ENCODE results near the gene TPD52L2. TPM values are rescaled to one million over a fixed set of nuclear protein-coding genes. Genes with fewer than 3 reads are reported as not detected.

Gene TPD52L2
- total RNA-seq, 1 experiment from 2014 or later: 147 TPM

DNA sequence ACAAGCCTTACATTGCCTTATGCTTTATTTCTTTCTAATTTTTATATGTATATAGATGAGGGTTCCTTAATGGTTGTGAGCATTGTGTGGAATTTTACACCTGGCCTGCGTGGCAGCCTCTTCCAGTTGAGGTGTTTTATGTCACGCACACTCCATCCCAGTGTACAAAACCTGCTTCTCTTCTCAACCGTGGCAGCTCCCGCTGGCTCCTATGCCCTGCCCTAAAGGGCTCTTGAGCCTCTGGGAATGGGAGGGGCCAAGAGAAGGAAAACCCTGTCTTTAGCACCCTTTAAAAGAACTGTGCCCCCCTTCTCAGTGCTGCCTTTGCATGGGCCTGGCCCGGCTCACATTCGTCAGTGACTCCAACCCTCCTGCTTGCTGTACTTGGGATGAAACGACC lies 25.5 kb downstream of the TPD52L2 start:
- Histone ChIP-seq H3K27ac (ENCODE audit: low read length) (no peak overlapping the region), H3K36me3 (ENCODE audit: low read depth, low read length) (peaks cover 56% of the 10 kb centered on the region), H3K4me2 (ENCODE audit: low read length) (no peak overlapping the region), H3K27me3 (ENCODE audit: low read length) (no peaks in the 10 kb centered on the region), H3F3A (ENCODE audit: low read length, unreplicated experiment) (peaks cover 11% of the 10 kb centered on the region), H4K20me1 (ENCODE audit: low read length) (peaks cover 10% of the 10 kb centered on the region; the same call in 1 of the 2 replicates), H3K9ac (ENCODE audit: low read length) (no peak overlapping the region), H3K79me2 (ENCODE audit: low read length) (peaks cover 27% of the 10 kb centered on the region), H3K4me1 (ENCODE audit: insufficient read depth, low read length) (peaks cover 22% of the 10 kb centered on the region), H3K9me2 (replicated peaks; ENCODE audit: low read length) (no peaks in the 10 kb centered on the region), H3K9me3 (ENCODE audit: low read length) (no peaks in the 10 kb centered on the region), H3K4me3 (ENCODE audit: low read length) (no peak overlapping the region), H2AFZ (ENCODE audit: low read length) (no peak overlapping the region)
- POLR2A ChIA-PET (ENCODE audit: unreplicated experiment): no interaction called here
- TF ChIP-seq EZH2 (IDR thresholded peaks at IDR 0.05; ENCODE audit: low read length, unreplicated experiment): no peak
- intact Hi-C loops (cut with micrococcal nuclease): no loop called here
- no peak for DNase-seq
- ATAC-seq: no peak
- CTCF ChIA-PET: no interaction called here
- BruUV-seq (replicated peaks): TSS peak; percentile 32

DNA sequence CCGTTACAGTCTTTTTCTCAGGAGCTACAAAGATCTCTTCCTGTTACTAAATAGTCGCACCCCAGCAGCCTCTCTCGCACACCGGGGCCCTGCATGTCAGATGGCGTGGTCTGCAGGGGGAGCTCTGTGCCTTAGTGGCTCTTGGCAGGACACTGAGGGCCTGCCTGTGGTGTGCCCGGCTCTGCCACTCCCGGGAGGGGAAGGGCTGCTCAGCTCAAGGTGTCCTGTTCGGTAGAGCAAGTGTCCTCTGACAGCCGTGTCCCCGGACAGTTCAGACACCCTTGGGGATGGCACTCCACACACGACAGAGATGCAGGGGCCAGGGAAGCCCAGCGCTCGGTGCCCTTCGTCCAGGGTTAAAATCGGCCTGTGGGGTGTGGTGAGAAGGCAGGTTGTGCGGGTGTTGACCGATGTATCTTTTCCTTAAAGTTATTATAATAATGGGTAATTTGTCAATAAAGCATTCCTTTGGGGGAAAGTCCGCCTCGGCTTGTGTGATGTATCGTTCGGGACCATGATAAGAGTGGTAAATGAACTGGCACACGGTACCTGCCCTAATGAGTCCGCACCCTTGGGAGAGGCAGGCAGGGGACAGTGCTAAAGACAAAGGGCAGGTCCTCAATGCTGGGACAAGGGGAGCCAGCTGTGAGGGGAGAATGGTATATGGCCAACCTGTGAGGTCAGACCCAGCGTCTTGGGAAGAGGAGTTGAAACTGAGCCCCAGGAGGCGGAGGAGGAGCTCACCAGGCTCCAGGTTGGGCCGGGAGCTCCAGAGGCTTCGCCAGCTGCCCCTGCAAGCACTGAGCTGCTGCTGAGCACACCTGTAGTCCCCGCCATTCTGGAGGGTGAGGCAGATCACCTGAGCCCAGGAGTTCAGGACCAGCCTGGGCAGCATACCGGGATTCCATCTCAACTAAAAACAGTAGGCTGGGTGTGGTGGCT lies 26.3 kb downstream of the TPD52L2 start:
- no peak overlapping the region for H3K4me2 ChIP-seq (ENCODE audit: low read length)
- no peak overlapping the region for H2AFZ ChIP-seq (ENCODE audit: low read length)
- H3K27me3 ChIP-seq (ENCODE audit: low read length): no peaks in the 10 kb centered on the region
- H3K36me3 ChIP-seq (ENCODE audit: low read depth, low read length): peaks cover 51% of the 10 kb centered on the region
- H3K9me3 ChIP-seq (ENCODE audit: low read length): no peaks in the 10 kb centered on the region
- ChIA-PET CTCF (interaction anchor here (0.6 kb wide), 1 partner anchor 57 kb away, joined by 5 read pairs; no protein-coding TSS in a partner anchor), POLR2A (ENCODE audit: unreplicated experiment) (no interaction called here)
- H3K9ac ChIP-seq (ENCODE audit: low read length): no peak overlapping the region
- BruUV-seq (replicated peaks): no TSS peak
- no peak for DNase-seq
- H3K4me3 ChIP-seq (ENCODE audit: low read length): no peak overlapping the region
- TF ChIP-seq EZH2 (IDR thresholded peaks at IDR 0.05; ENCODE audit: low read length, unreplicated experiment): no peak
- TF ChIP-seq EZH2phosphoT487 (IDR thresholded peaks at IDR 0.05; ENCODE audit: borderline replicate concordance, low read length): no peak
- TF ChIP-seq, protein P1, sequence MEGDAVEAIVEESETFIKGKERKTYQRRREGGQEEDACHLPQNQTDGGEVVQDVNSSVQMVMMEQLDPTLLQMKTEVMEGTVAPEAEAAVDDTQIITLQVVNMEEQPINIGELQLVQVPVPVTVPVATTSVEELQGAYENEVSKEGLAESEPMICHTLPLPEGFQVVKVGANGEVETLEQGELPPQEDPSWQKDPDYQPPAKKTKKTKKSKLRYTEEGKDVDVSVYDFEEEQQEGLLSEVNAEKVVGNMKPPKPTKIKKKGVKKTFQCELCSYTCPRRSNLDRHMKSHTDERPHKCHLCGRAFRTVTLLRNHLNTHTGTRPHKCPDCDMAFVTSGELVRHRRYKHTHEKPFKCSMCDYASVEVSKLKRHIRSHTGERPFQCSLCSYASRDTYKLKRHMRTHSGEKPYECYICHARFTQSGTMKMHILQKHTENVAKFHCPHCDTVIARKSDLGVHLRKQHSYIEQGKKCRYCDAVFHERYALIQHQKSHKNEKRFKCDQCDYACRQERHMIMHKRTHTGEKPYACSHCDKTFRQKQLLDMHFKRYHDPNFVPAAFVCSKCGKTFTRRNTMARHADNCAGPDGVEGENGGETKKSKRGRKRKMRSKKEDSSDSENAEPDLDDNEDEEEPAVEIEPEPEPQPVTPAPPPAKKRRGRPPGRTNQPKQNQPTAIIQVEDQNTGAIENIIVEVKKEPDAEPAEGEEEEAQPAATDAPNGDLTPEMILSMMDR (conservative IDR thresholded peaks at IDR 0.05; ENCODE audit: low read depth, low read length): peak; percentile 21; the same call in 1 of the 2 replicates
- H4K20me1 ChIP-seq (ENCODE audit: low read length): peaks cover 11% of the 10 kb centered on the region; the same call in 1 of the 2 replicates
- peaks cover 29% of the 10 kb centered on the region for H3K79me2 ChIP-seq (ENCODE audit: low read length)
- no peak for ATAC-seq
- no peaks in the 10 kb centered on the region for H3K9me2 ChIP-seq (replicated peaks; ENCODE audit: low read length)
- intact Hi-C loops (cut with micrococcal nuclease): no loop called here
- H3F3A ChIP-seq (ENCODE audit: low read length, unreplicated experiment): peaks cover 11% of the 10 kb centered on the region
- no peak overlapping the region for H3K27ac ChIP-seq (ENCODE audit: low read length)
- peaks cover 24% of the 10 kb centered on the region for H3K4me1 ChIP-seq (ENCODE audit: insufficient read depth, low read length)

DNA sequence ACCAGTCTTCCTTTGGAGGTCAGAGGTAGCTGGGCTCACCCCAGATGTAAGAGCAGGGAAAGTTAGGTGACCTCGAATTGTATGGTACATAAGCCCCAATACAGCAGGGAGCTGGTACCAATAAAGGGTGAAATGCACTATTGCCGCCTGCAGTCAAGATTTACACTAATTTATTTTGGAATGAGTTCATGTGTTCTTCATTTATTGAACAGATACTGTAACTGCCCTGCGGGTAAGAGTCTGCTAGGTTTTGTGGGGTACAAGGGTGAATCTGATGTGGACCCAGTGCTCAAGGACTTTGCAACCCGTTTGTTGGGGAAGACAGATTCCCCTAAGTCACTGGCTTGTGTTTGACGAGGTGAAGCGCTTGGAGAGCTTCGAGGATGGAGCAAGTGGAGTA lies 27.3 kb downstream of the TPD52L2 start:
- POLR2A ChIA-PET (ENCODE audit: unreplicated experiment): no interaction called here
- peaks cover 32% of the 10 kb centered on the region for H3K4me1 ChIP-seq (ENCODE audit: insufficient read depth, low read length)
- peaks cover 33% of the 10 kb centered on the region for H3K79me2 ChIP-seq (ENCODE audit: low read length)
- H3F3A ChIP-seq (ENCODE audit: low read length, unreplicated experiment): peaks cover 11% of the 10 kb centered on the region
- ATAC-seq (no peak), DNase-seq (no peak)
- CTCF ChIA-PET: no interaction called here
- peaks cover 18% of the 10 kb centered on the region for H4K20me1 ChIP-seq (ENCODE audit: low read length)
- no peak overlapping the region for H2AFZ ChIP-seq (ENCODE audit: low read length)
- BruUV-seq (replicated peaks): no TSS peak
- intact Hi-C loops (cut with micrococcal nuclease): no loop called here
- H3K27me3 ChIP-seq (ENCODE audit: low read length): no peaks in the 10 kb centered on the region
- no peaks in the 10 kb centered on the region for H3K9me2 ChIP-seq (replicated peaks; ENCODE audit: low read length)
- H3K4me3 ChIP-seq (ENCODE audit: low read length): no peak overlapping the region
- no peak overlapping the region for H3K27ac ChIP-seq (ENCODE audit: low read length)
- H3K9ac ChIP-seq (ENCODE audit: low read length): no peak overlapping the region
- peaks cover 44% of the 10 kb centered on the region for H3K36me3 ChIP-seq (ENCODE audit: low read depth, low read length)
- no peaks in the 10 kb centered on the region for H3K9me3 ChIP-seq (ENCODE audit: low read length)
- TF ChIP-seq EZH2 (IDR thresholded peaks at IDR 0.05; ENCODE audit: low read length, unreplicated experiment) (no peak), EZH2phosphoT487 (IDR thresholded peaks at IDR 0.05; ENCODE audit: borderline replicate concordance, low read length) (no peak)
- TF ChIP-seq, protein P1 (conservative IDR thresholded peaks at IDR 0.05; ENCODE audit: low read depth, low read length): no peak
- no peak overlapping the region for H3K4me2 ChIP-seq (ENCODE audit: low read length)

Measured in PC-3 (cell line).